Calu3 (cell line): Measurements from ENCODE around the gene DPEP2. TPM values are rescaled to one million over a fixed set of nuclear protein-coding genes. Genes with fewer than 3 reads are reported as not detected.

Source experiments
- BruUV-seq: library from RNA; stranded (reverse); fragments of 400-500 nt; replicated peaks from 2 replicates; lab custom pipeline; 2021; lab: Mats Ljungman, UMichigan
- CTCF ChIA-PET: fragments of 300-600 bp; sonication (Branson Sonifier 250); formaldehyde crosslinking; loops from one replicate; lab custom pipeline; 2022; ENCODE audit warnings: antibody characterized with exemption; lab: Charles Lee
- DNase-seq: peaks from one replicate; pipeline ENCODE4 v3.0.0; 2022
- H3K27ac Mint-ChIP-seq: one replicate; pipeline ENCODE4 v1.8.0; 2022; ENCODE audit warnings: mixed read lengths; ENCODE audit not compliant: unreplicated experiment
- H3K27me3 Mint-ChIP-seq: one replicate; pipeline ENCODE4 v1.8.0; 2022; ENCODE audit warnings: mixed read lengths; ENCODE audit not compliant: unreplicated experiment
- H3K36me3 Mint-ChIP-seq: one replicate; pipeline ENCODE4 v1.8.0; 2022; ENCODE audit warnings: mild to moderate bottlenecking, moderate library complexity, mixed read lengths; ENCODE audit not compliant: insufficient read depth, unreplicated experiment
- H3K4me1 Mint-ChIP-seq: one replicate; pipeline ENCODE4 v1.8.0; 2022; ENCODE audit warnings: mild to moderate bottlenecking, low read depth, mixed read lengths; ENCODE audit not compliant: unreplicated experiment
- H3K4me3 Mint-ChIP-seq: one replicate; pipeline ENCODE4 v1.8.0; 2022; ENCODE audit warnings: mild to moderate bottlenecking, low read depth, moderate library complexity, mixed read lengths; ENCODE audit not compliant: unreplicated experiment
- H3K9me3 Mint-ChIP-seq: one replicate; pipeline ENCODE4 v1.8.0; 2022; ENCODE audit warnings: low read depth, mixed read lengths; ENCODE audit not compliant: unreplicated experiment
- CTCF ChIP-seq: fragments of 200-600 bp; IDR thresholded peaks from one replicate; pipeline ENCODE4 v1.8.0; 2022; ENCODE audit warnings: antibody characterized with exemption; ENCODE audit not compliant: unreplicated experiment
- intact Hi-C: fragments of 100-400 bp; cut with micrococcal nuclease; formaldehyde crosslinking; loops from one replicate; pipeline ENCODE4 v1.10.0; 2022; ENCODE audit not compliant: unreplicated experiment
- total RNA-seq: library from RNA; stranded (reverse); gene quantifications from 2 replicates; pipeline ENCODE4 v1.2.3, GENCODE V29; 2022

Gene DPEP2
- total RNA-seq, 1 experiment from 2014 or later = not detected

DNA sequence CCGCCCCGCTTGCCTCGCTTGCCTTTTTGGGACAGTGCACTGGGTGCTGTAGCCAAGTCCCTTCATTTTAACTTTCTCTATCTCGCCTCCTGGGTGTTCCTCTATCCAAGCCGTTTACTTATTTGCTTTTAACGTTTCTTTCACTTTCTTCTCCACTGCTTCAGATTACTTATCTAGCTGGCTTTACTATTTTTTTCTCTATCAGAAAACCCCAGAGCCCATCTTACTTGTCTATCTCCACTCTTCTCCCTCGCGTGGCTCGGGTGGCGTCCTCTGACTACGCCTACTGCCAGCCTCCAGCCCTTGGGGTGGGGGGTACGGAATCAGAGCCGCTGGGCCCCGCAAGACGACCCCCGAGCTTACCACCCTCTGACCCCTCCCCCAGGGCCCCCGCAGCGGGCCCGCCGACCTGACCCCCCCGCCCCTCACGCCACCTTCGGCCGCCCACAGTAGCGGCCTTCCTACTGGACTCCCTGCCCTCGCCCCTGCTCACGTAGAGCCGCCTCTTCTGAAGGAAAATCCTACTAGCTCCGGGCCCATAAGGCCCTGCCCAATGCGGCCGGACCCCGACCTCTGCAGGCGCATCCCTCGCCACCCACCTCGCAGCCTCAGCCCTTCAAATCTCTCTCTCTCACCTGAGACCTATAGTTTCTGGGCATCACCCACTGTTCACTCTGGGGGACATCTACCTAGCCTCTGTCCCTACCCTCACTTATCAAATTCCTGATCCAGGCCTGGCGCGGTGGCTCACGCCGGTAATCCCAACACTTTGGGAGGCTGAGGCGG lies 29.8 kb downstream of the DPEP2 start:
- Mint-ChIP-seq H3K9me3 (no peaks in the 10 kb centered on the region), H3K36me3 (peaks cover 36% of the 10 kb centered on the region), H3K27ac (peak overlapping the region; percentile 69), H3K27me3 (no peaks in the 10 kb centered on the region), H3K4me1 (peaks cover 23% of the 10 kb centered on the region), H3K4me3 (peak overlapping the region; percentile 85)
- BruUV-seq = no TSS peak
- no peak for DNase-seq
- TF ChIP-seq CTCF = no peak
- intact Hi-C loops = no loop called here
- CTCF ChIA-PET = interaction anchor here (0.6 kb wide), 2 partner anchors 12 to 30 kb away, joined by 3 to 7 read pairs; no protein-coding TSS in a partner anchor

DNA sequence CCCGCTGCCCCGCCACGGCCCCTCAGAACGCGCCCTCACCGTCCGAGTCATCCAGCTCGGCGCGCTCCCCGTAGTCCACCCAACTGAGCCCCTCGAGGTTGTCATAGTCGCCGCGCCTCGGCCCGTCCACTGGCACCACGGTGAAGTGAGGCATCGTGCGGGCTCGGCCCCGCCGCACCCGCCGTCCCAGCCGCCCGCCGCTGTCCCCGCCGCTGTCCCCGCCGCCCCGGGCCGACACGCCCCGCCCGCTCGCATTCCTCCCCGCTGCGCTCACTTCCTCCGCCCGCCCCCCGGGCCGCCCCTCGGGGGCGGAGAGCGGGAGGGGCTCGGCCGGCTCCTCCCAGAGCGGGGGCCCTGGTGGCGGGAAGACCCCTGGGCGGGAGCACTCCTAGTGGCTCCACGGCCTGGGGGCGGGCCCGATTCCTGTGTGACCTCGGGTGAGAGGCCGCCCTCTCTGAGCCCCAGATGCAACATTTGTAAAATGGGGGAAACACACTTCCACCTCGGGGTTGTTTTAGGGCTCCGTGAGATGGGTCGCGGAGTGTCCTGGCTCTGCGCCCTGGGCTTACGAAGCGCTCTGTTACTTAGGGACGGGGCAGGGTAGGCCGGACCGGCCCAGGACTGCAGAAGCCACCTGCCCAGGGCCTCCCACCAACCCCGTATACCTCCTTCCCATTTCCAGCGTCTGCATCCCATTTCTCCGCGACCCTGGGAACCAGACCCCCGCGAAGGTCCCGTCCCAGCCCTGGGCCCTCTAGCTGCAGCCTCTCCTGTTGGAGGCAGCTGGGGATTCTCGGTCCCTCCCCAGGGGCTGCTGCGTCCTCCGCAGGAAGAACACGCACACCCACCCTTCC lies 30.7 kb downstream of the DPEP2 start, which contains the start of gene SLC12A4:
Gene SLC12A4 (minus strand): TSS at position 238 of the 854 bp plus-strand sequence. CDS start 84 bp downstream, at position 154.
- BruUV-seq = no TSS peak
- CTCF ChIA-PET = interaction anchor here (0.6 kb wide), 1 partner anchor 11 kb away, joined by 3 read pairs; no protein-coding TSS in a partner anchor
- peak within 1 kb of the TSS; percentile 85 for H3K4me3 Mint-ChIP-seq
- H3K27ac Mint-ChIP-seq = peak within 1 kb of the TSS; percentile 69
- H3K9me3 Mint-ChIP-seq = no peaks in the 10 kb centered on the region
- H3K27me3 Mint-ChIP-seq = no peaks in the 10 kb centered on the region
- TF ChIP-seq CTCF = no peak
- peaks cover 23% of the 10 kb centered on the region for H3K4me1 Mint-ChIP-seq
- DNase-seq = peak; percentile 90
- H3K36me3 Mint-ChIP-seq = peaks cover 36% of the 10 kb centered on the region
- intact Hi-C loops = no loop called here

GRCh38 chr16:67967958-67968399 lies 31.3 kb downstream of the DPEP2 start:
- Mint-ChIP-seq H3K36me3 (peaks cover 36% of the 10 kb centered on the region), H3K27me3 (no peaks in the 10 kb centered on the region), H3K4me1 (peaks cover 23% of the 10 kb centered on the region), H3K27ac (peak overlapping the region; percentile 45), H3K4me3 (peak overlapping the region; percentile 85), H3K9me3 (no peaks in the 10 kb centered on the region)
- no peak for TF ChIP-seq CTCF
- BruUV-seq = no TSS peak
- CTCF ChIA-PET = no interaction called here
- DNase-seq = peak; percentile 40
- intact Hi-C loops = no loop called here

GRCh38 chr16:67967183-67967957 lies 31.9 kb downstream of the DPEP2 start:
- Mint-ChIP-seq H3K27me3 (no peaks in the 10 kb centered on the region), H3K4me3 (peak overlapping the region; percentile 85), H3K9me3 (no peaks in the 10 kb centered on the region), H3K4me1 (peaks cover 23% of the 10 kb centered on the region), H3K36me3 (peaks cover 36% of the 10 kb centered on the region), H3K27ac (peak overlapping the region; percentile 45)
- intact Hi-C loops = no loop called here
- TF ChIP-seq CTCF = no peak
- peak; percentile 13 for DNase-seq
- CTCF ChIA-PET = no interaction called here
- BruUV-seq = TSS peak; percentile 53
